ENCODE measurements around the gene CCDC196. TPM values are rescaled to one million over a fixed set of nuclear protein-coding genes. Genes with fewer than 3 reads are reported as not detected.

CCDC196 gene
- not detected in 2 replicates for polyA plus RNA-seq (2013)

GRCh38 chr14:66485910-66486421 lies at the start of gene CCDC196:
CCDC196 (plus strand) TSS chr14:66486371; CDS start chr14:66486503, 132 bp downstream.
- H2AFZ ChIP-seq (ENCODE audit: insufficient read depth, low read length, poor library complexity) = no peak within 1 kb of the TSS
- H2BK12ac ChIP-seq (ENCODE audit: low read length) = no peak within 1 kb of the TSS
- no peak within 1 kb of the TSS for H3K18ac ChIP-seq (ENCODE audit: low read length)
- H3K4ac ChIP-seq (ENCODE audit: low read depth, low read length) = no peak within 1 kb of the TSS
- no peak within 1 kb of the TSS for H4K8ac ChIP-seq (ENCODE audit: low read depth, low read length)
- no peak within 1 kb of the TSS for H3K23ac ChIP-seq (ENCODE audit: low read length)
- no peak within 1 kb of the TSS for H3K4me3 ChIP-seq (ENCODE audit: low read depth, low read length)
- WGBS (ENCODE audit: extremely low coverage, insufficient coverage, insufficient read length) = no CpG with 5 or more reads among the region's 2 CpGs
- H2BK5ac ChIP-seq (ENCODE audit: low read depth, low read length, poor library complexity) = no peak within 1 kb of the TSS
- no peak within 1 kb of the TSS for H4K91ac ChIP-seq (ENCODE audit: low read depth, low read length)
- H2BK120ac ChIP-seq (ENCODE audit: insufficient read depth, low read length, poor library complexity) = no peak within 1 kb of the TSS
- no peak within 1 kb of the TSS for H4K12ac ChIP-seq (ENCODE audit: low read depth, low read length)
- no peak within 1 kb of the TSS for H3K9ac ChIP-seq (ENCODE audit: low read length)
- no peak for DNase-seq
- H3K79me1 ChIP-seq (ENCODE audit: low read length) = no peaks in the 10 kb centered on the region
- H3K4me1 ChIP-seq (ENCODE audit: control insufficient read depth in 1 of 2, insufficient read depth in 2 of 2, low read length in 2 of 2) = no peaks in the 10 kb centered on the region
- no peaks in the 10 kb centered on the region for H3K9me3 ChIP-seq (ENCODE audit: insufficient read depth, low read depth, low read length)
- H3K27ac ChIP-seq (ENCODE audit: low read depth, low read length) = no peak within 1 kb of the TSS
- no peaks in the 10 kb centered on the region for H3K79me2 ChIP-seq (ENCODE audit: control insufficient read depth, insufficient read depth, low read length, poor library complexity)
- H3K4me2 ChIP-seq (ENCODE audit: low read length) = no peak within 1 kb of the TSS
- no peaks in the 10 kb centered on the region for H3K27me3 ChIP-seq (ENCODE audit: insufficient read depth, low read length)
- no peak within 1 kb of the TSS for H3K14ac ChIP-seq (ENCODE audit: low read length)
- H2AK5ac ChIP-seq (ENCODE audit: low read length) = no peak within 1 kb of the TSS
- H3K36me3 ChIP-seq (ENCODE audit: control insufficient read depth in 1 of 2, insufficient read depth in 2 of 2, low read length in 2 of 2) = no peaks in the 10 kb centered on the region

- Histone ChIP-seq H2BK120ac (ENCODE audit: insufficient read depth, low read length, poor library complexity) (no peak overlapping the region), H3K9me3 (ENCODE audit: insufficient read depth, low read depth, low read length) (no peaks in the 10 kb centered on the region), H3K4me3 (ENCODE audit: low read depth, low read length) (no peak overlapping the region), H3K4ac (ENCODE audit: low read depth, low read length) (no peak overlapping the region), H2AFZ (ENCODE audit: insufficient read depth, low read length, poor library complexity) (no peak overlapping the region), H3K9ac (ENCODE audit: low read length) (no peak overlapping the region), H2AK5ac (ENCODE audit: low read length) (no peak overlapping the region), H3K79me1 (ENCODE audit: low read length) (no peaks in the 10 kb centered on the region), H3K36me3 (ENCODE audit: control insufficient read depth in 1 of 2, insufficient read depth in 2 of 2, low read length in 2 of 2) (no peaks in the 10 kb centered on the region), H3K27me3 (ENCODE audit: insufficient read depth, low read length) (no peaks in the 10 kb centered on the region), H4K12ac (ENCODE audit: low read depth, low read length) (no peak overlapping the region), H2BK12ac (ENCODE audit: low read length) (no peak overlapping the region), H2BK5ac (ENCODE audit: low read depth, low read length, poor library complexity) (no peak overlapping the region), H3K4me2 (ENCODE audit: low read length) (no peak overlapping the region), H3K79me2 (ENCODE audit: control insufficient read depth, insufficient read depth, low read length, poor library complexity) (no peaks in the 10 kb centered on the region), H3K14ac (ENCODE audit: low read length) (no peak overlapping the region), H3K27ac (ENCODE audit: low read depth, low read length) (no peak overlapping the region), H4K8ac (ENCODE audit: low read depth, low read length) (no peak overlapping the region), H3K18ac (ENCODE audit: low read length) (no peak overlapping the region), H4K91ac (ENCODE audit: low read depth, low read length) (no peak overlapping the region), H3K4me1 (ENCODE audit: control insufficient read depth in 1 of 2, insufficient read depth in 2 of 2, low read length in 2 of 2) (no peaks in the 10 kb centered on the region), H3K23ac (ENCODE audit: low read length) (no peak overlapping the region)
- WGBS (ENCODE audit: extremely low coverage, insufficient coverage, insufficient read length) = no CpG with 5 or more reads among the region's 5 CpGs
- no peak for DNase-seq
Observed at GRCh38 chr14:66440801-66441200, 45.4 kb upstream of the CCDC196 start.

- DNase-seq = no peak
- no peak overlapping the region for H3K23ac ChIP-seq (ENCODE audit: low read length)
- H2BK120ac ChIP-seq (ENCODE audit: insufficient read depth, low read length, poor library complexity) = no peak overlapping the region
- WGBS (ENCODE audit: extremely low coverage, insufficient coverage, insufficient read length) = no CpG with 5 or more reads among the region's 4 CpGs
- no peak overlapping the region for H3K14ac ChIP-seq (ENCODE audit: low read length)
- H3K18ac ChIP-seq (ENCODE audit: low read length) = no peak overlapping the region
- H3K36me3 ChIP-seq (ENCODE audit: control insufficient read depth in 1 of 2, insufficient read depth in 2 of 2, low read length in 2 of 2) = no peaks in the 10 kb centered on the region
- H4K12ac ChIP-seq (ENCODE audit: low read depth, low read length) = no peak overlapping the region
- no peaks in the 10 kb centered on the region for H3K9me3 ChIP-seq (ENCODE audit: insufficient read depth, low read depth, low read length)
- no peaks in the 10 kb centered on the region for H3K79me1 ChIP-seq (ENCODE audit: low read length)
- no peak overlapping the region for H4K91ac ChIP-seq (ENCODE audit: low read depth, low read length)
- no peak overlapping the region for H3K27ac ChIP-seq (ENCODE audit: low read depth, low read length)
- no peaks in the 10 kb centered on the region for H3K4me1 ChIP-seq (ENCODE audit: control insufficient read depth in 1 of 2, insufficient read depth in 2 of 2, low read length in 2 of 2)
- no peak overlapping the region for H2BK5ac ChIP-seq (ENCODE audit: low read depth, low read length, poor library complexity)
- H3K4me3 ChIP-seq (ENCODE audit: low read depth, low read length) = no peak overlapping the region
- H3K9ac ChIP-seq (ENCODE audit: low read length) = no peak overlapping the region
- H2BK12ac ChIP-seq (ENCODE audit: low read length) = no peak overlapping the region
- no peaks in the 10 kb centered on the region for H3K27me3 ChIP-seq (ENCODE audit: insufficient read depth, low read length)
- H3K4ac ChIP-seq (ENCODE audit: low read depth, low read length) = no peak overlapping the region
- no peak overlapping the region for H4K8ac ChIP-seq (ENCODE audit: low read depth, low read length)
- no peak overlapping the region for H3K4me2 ChIP-seq (ENCODE audit: low read length)
- no peak overlapping the region for H2AFZ ChIP-seq (ENCODE audit: insufficient read depth, low read length, poor library complexity)
- no peak overlapping the region for H2AK5ac ChIP-seq (ENCODE audit: low read length)
- H3K79me2 ChIP-seq (ENCODE audit: control insufficient read depth, insufficient read depth, low read length, poor library complexity) = no peaks in the 10 kb centered on the region
Observed at GRCh38 chr14:66442953-66443571, 43.1 kb upstream of the CCDC196 start.

- Histone ChIP-seq H3K79me2 (ENCODE audit: control insufficient read depth, insufficient read depth, low read length, poor library complexity) (no peaks in the 10 kb centered on the region), H2BK12ac (ENCODE audit: low read length) (no peak overlapping the region), H3K4ac (ENCODE audit: low read depth, low read length) (no peak overlapping the region), H2AK5ac (ENCODE audit: low read length) (no peak overlapping the region), H3K4me3 (ENCODE audit: low read depth, low read length) (no peak overlapping the region), H3K23ac (ENCODE audit: low read length) (no peak overlapping the region), H3K9ac (ENCODE audit: low read length) (no peak overlapping the region), H2AFZ (ENCODE audit: insufficient read depth, low read length, poor library complexity) (no peak overlapping the region), H4K91ac (ENCODE audit: low read depth, low read length) (no peak overlapping the region), H3K27me3 (ENCODE audit: insufficient read depth, low read length) (no peaks in the 10 kb centered on the region), H4K12ac (ENCODE audit: low read depth, low read length) (no peak overlapping the region), H3K18ac (ENCODE audit: low read length) (no peak overlapping the region), H2BK5ac (ENCODE audit: low read depth, low read length, poor library complexity) (no peak overlapping the region), H3K14ac (ENCODE audit: low read length) (no peak overlapping the region), H3K27ac (ENCODE audit: low read depth, low read length) (no peak overlapping the region), H3K9me3 (ENCODE audit: insufficient read depth, low read depth, low read length) (no peaks in the 10 kb centered on the region), H3K36me3 (ENCODE audit: control insufficient read depth in 1 of 2, insufficient read depth in 2 of 2, low read length in 2 of 2) (no peaks in the 10 kb centered on the region), H3K4me1 (ENCODE audit: control insufficient read depth in 1 of 2, insufficient read depth in 2 of 2, low read length in 2 of 2) (no peaks in the 10 kb centered on the region), H3K79me1 (ENCODE audit: low read length) (no peaks in the 10 kb centered on the region), H2BK120ac (ENCODE audit: insufficient read depth, low read length, poor library complexity) (no peak overlapping the region), H4K8ac (ENCODE audit: low read depth, low read length) (no peak overlapping the region), H3K4me2 (ENCODE audit: low read length) (no peak overlapping the region)
- no CpG with 5 or more reads among the region's 2 CpGs for WGBS (ENCODE audit: extremely low coverage, insufficient coverage, insufficient read length)
- no peak for DNase-seq
Observed at GRCh38 chr14:66443785-66444184, 42.4 kb upstream of the CCDC196 start.
